H9 (cell line): ENCODE data around the gene SCD5. TPM values are rescaled to one million over a fixed set of nuclear protein-coding genes. Genes with fewer than 3 reads are reported as not detected.

Experiments used
- DNase-seq: peaks from one replicate; pipeline ENCODE4 v3.0.0-alpha.2; 2017
- H2AFZ ChIP-seq: one replicate; pipeline ENCODE4 v1.6.1; 2013; ENCODE audit warnings: mild to moderate bottlenecking, low read length, control low read depth, moderate library complexity
- H2AK5ac ChIP-seq: 2 replicates; pipeline ENCODE4 v1.6.1; 2013; ENCODE audit warnings: low read length, control low read depth, mixed read lengths; ENCODE audit not compliant: insufficient read length
- H2BK120ac ChIP-seq: one replicate; pipeline ENCODE4 v1.6.1; 2013; ENCODE audit warnings: low read depth, mild to moderate bottlenecking, low read length, control low read depth, inconsistent platforms; ENCODE audit not compliant: poor library complexity, severe bottlenecking
- H2BK12ac ChIP-seq: 2 replicates; pipeline ENCODE4 v1.6.1; 2013; ENCODE audit warnings: low read length, control low read depth, mixed read lengths, low read depth; ENCODE audit not compliant: insufficient read length
- H2BK15ac ChIP-seq: 2 replicates; pipeline ENCODE4 v1.6.1; 2013; ENCODE audit warnings: low read depth, low read length, control low read depth
- H2BK20ac ChIP-seq: one replicate; pipeline ENCODE4 v1.6.1; 2013; ENCODE audit warnings: low read depth, mild to moderate bottlenecking, low read length, control low read depth, inconsistent platforms; ENCODE audit not compliant: poor library complexity, severe bottlenecking
- H2BK5ac ChIP-seq: 2 replicates; pipeline ENCODE4 v1.6.1; 2013; ENCODE audit warnings: low read length, control low read depth, mixed read lengths; ENCODE audit not compliant: insufficient read length
- H3K14ac ChIP-seq: 2 replicates; pipeline ENCODE4 v1.6.1; 2013; ENCODE audit warnings: low read length, control low read depth; ENCODE audit not compliant: insufficient read depth
- H3K18ac ChIP-seq: 2 replicates; pipeline ENCODE4 v1.6.1; 2013; ENCODE audit warnings: low read depth, mild to moderate bottlenecking, mixed read lengths, low read length, control low read depth; ENCODE audit not compliant: insufficient read length
- H3K23ac ChIP-seq: 2 replicates; pipeline ENCODE4 v1.6.1; 2013; ENCODE audit warnings: low read length, control low read depth, mixed read lengths, low read depth; ENCODE audit not compliant: insufficient read length
- H3K23me2 ChIP-seq: 2 replicates; pipeline ENCODE4 v1.6.1; 2013; ENCODE audit warnings: low read depth, mild to moderate bottlenecking, mixed read lengths, low read length, control low read depth; ENCODE audit not compliant: insufficient read length, poor library complexity, severe bottlenecking
- H3K27ac ChIP-seq: 2 replicates; pipeline ENCODE4 v1.5.1; 2013; ENCODE audit warnings: low read length, control low read depth, mixed read lengths, low read depth; ENCODE audit not compliant: insufficient read length
- H3K27me3 ChIP-seq: 2 replicates; pipeline ENCODE4 v1.6.1; 2013; ENCODE audit warnings: low read length, control low read depth, inconsistent platforms; ENCODE audit not compliant: insufficient read depth
- H3K4ac ChIP-seq: 2 replicates; pipeline ENCODE4 v1.6.1; 2013; ENCODE audit warnings: low read depth, mild to moderate bottlenecking, control low read depth, inconsistent platforms, low read length, moderate library complexity
- H3K4me1 ChIP-seq: 2 replicates; pipeline ENCODE4 v1.6.1; 2013; ENCODE audit warnings: low read length, control low read depth, inconsistent platforms; ENCODE audit not compliant: insufficient read depth
- H3K4me2 ChIP-seq: 2 replicates; pipeline ENCODE4 v1.6.1; 2013; ENCODE audit warnings: low read length, control low read depth, mixed read lengths; ENCODE audit not compliant: insufficient read length, insufficient read depth
- H3K56ac ChIP-seq: 2 replicates; pipeline ENCODE4 v1.6.1; 2013; ENCODE audit warnings: low read depth, mild to moderate bottlenecking, mixed read lengths, low read length, control low read depth; ENCODE audit not compliant: insufficient read length
- H3K79me1 ChIP-seq: 2 replicates; pipeline ENCODE4 v1.6.1; 2013; ENCODE audit warnings: low read depth, mild to moderate bottlenecking, moderate library complexity, low read length, control low read depth, inconsistent platforms; ENCODE audit not compliant: insufficient read depth, poor library complexity, severe bottlenecking
- H3K79me2 ChIP-seq: 2 replicates; pipeline ENCODE4 v1.6.1; 2013; ENCODE audit warnings: low read length, control low read depth, inconsistent platforms; ENCODE audit not compliant: insufficient read depth
- H3K9ac ChIP-seq: 2 replicates; pipeline ENCODE4 v1.6.1; 2013; ENCODE audit warnings: low read length, control low read depth, mixed read lengths; ENCODE audit not compliant: insufficient read length; ENCODE audit errors: extremely low read depth
- H3K9me3 ChIP-seq: one replicate; pipeline ENCODE4 v1.6.1; 2013; ENCODE audit warnings: low read depth, low read length, inconsistent platforms; ENCODE audit not compliant: control insufficient read depth
- H3T11ph ChIP-seq: one replicate; pipeline ENCODE4 v1.6.1; 2013; ENCODE audit warnings: mild to moderate bottlenecking, low read length, control low read depth, inconsistent platforms
- H4K20me1 ChIP-seq: one replicate; pipeline ENCODE4 v1.6.1; 2013; ENCODE audit not compliant: control insufficient read depth, insufficient read length, insufficient read depth
- H4K5ac ChIP-seq: 2 replicates; pipeline ENCODE4 v1.6.1; 2013; ENCODE audit warnings: low read depth, mild to moderate bottlenecking, mixed read lengths, low read length, control low read depth; ENCODE audit not compliant: insufficient read length
- H4K8ac ChIP-seq: replicated peaks from 2 replicates; pipeline ENCODE4 v1.6.1; 2013; ENCODE audit warnings: low read length, control low read depth, mixed read lengths, low read depth; ENCODE audit not compliant: insufficient read length
- H4K91ac ChIP-seq: 2 replicates; pipeline ENCODE4 v1.6.1; 2013; ENCODE audit warnings: low read depth, mild to moderate bottlenecking, moderate library complexity, mixed read lengths, low read length, control low read depth; ENCODE audit not compliant: insufficient read length
- H3K27ac Mint-ChIP-seq, 3 experiments: 2 replicates in 2 of 3; 3 replicates in 1 of 3; pipeline ENCODE4 v1.8.0; 2020 to 2021; ENCODE audit warnings: mixed read lengths in 3 of 3, mild to moderate bottlenecking in 1 of 3, moderate library complexity in 1 of 3
- H3K27me3 Mint-ChIP-seq: 2 replicates; pipeline ENCODE4 v1.8.0; 2021; ENCODE audit warnings: low read depth, mild to moderate bottlenecking, moderate library complexity, mixed read lengths
- H3K36me3 Mint-ChIP-seq, 3 experiments: 2 replicates in 2 of 3; 3 replicates in 1 of 3; pipeline ENCODE4 v1.8.0; 2020 to 2021; ENCODE audit warnings: low read depth in 3 of 3, mixed read lengths in 3 of 3; ENCODE audit not compliant: insufficient read depth in 1 of 3
- H3K4me1 Mint-ChIP-seq, 2 experiments: 2 replicates each; pipeline ENCODE4 v1.8.0; 2020; ENCODE audit warnings: mixed read lengths in 2 of 2
- H3K4me3 Mint-ChIP-seq, 2 experiments: 2 replicates in 1 of 2; 3 replicates in 1 of 2; pipeline ENCODE4 v1.8.0; 2020 to 2021; ENCODE audit warnings: mild to moderate bottlenecking in 2 of 2, mixed read lengths in 2 of 2, moderate library complexity in 1 of 2
- H3K9me3 Mint-ChIP-seq, 2 experiments: 2 replicates in 1 of 2; 3 replicates in 1 of 2; pipeline ENCODE4 v1.8.0; 2020; ENCODE audit warnings: mild to moderate bottlenecking in 2 of 2, mixed read lengths in 2 of 2, moderate library complexity in 1 of 2
- WGBS: extraction: QIAGEN DNeasy Blood & Tissue Kit; methylation state at CpG from one replicate; pipeline ENCODE4 v1.1.7; 2013; ENCODE audit warnings: missing lambda C conversion rate, low lambda C conversion rate, mixed read lengths; ENCODE audit not compliant: insufficient read length; ENCODE audit errors: extremely low coverage; 5-methylcytosine and 5-hydroxymethylcytosine counted together
- total RNA-seq: library from RNA; stranded (reverse); gene quantifications from 2 replicates; pipeline ENCODE4 v1.2.1, GENCODE V29; 2021
- TF ChIP-seq, protein P1 (sequence below): fragments of 200-600 bp; sonication (generic); conservative IDR thresholded peaks from 3 replicates; pipeline ENCODE4 v1.8.0; 2021; ENCODE audit warnings: antibody characterized with exemption, mild to moderate bottlenecking

SCD5 gene
- total RNA-seq, 1 experiment from 2014 or later: 0.68 TPM

DNA sequence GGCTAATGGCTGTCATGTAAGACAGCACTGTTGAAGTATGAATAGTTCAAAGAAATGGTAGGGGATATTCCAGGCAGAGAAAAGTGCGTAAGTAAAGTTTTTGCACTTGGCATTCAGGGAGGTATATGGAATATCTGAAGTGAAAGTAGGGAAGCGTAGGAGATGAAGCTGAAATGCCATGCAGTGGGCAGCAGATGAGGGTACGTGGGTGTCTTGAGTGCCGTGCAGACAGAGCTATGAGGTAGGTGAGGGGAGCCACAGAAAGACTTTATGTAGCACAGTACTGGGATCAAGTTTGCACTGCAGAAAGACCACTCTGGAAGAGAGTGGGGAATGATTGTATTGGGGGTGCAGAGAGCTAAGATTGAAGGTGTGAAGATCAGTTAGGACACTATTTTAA lies 5.2 kb upstream of the SCD5 start:
- Histone ChIP-seq H3K9ac (no peak overlapping the region), H2BK20ac (no peak overlapping the region), H2BK120ac (no peak overlapping the region), H3K9me3 (no peaks in the 10 kb centered on the region), H3K79me1 (no peaks in the 10 kb centered on the region), H2BK12ac (no peak overlapping the region), H2AFZ (no peak overlapping the region), H3K4me1 (no peaks in the 10 kb centered on the region), H4K91ac (no peak overlapping the region), H2BK5ac (no peak overlapping the region), H3K56ac (no peak overlapping the region), H3K14ac (no peak overlapping the region), H3K79me2 (no peaks in the 10 kb centered on the region), H3K18ac (no peak overlapping the region), H3K4ac (no peak overlapping the region), H4K8ac (no peak overlapping the region), H4K5ac (no peak overlapping the region), H2AK5ac (no peak overlapping the region), H3K27ac (no peak overlapping the region), H3T11ph (no peak overlapping the region), H4K20me1 (no peaks in the 10 kb centered on the region), H3K4me2 (no peak overlapping the region), H3K23ac (no peak overlapping the region), H3K23me2 (peaks cover 5% of the 10 kb centered on the region), H3K27me3 (peaks cover 32% of the 10 kb centered on the region), H2BK15ac (no peak overlapping the region)
- H3K36me3 Mint-ChIP-seq: no peaks in the 10 kb centered on the region
- H3K9me3 Mint-ChIP-seq: no peaks in the 10 kb centered on the region
- no peak overlapping the region for H3K27ac Mint-ChIP-seq
- TF ChIP-seq, protein P1, sequence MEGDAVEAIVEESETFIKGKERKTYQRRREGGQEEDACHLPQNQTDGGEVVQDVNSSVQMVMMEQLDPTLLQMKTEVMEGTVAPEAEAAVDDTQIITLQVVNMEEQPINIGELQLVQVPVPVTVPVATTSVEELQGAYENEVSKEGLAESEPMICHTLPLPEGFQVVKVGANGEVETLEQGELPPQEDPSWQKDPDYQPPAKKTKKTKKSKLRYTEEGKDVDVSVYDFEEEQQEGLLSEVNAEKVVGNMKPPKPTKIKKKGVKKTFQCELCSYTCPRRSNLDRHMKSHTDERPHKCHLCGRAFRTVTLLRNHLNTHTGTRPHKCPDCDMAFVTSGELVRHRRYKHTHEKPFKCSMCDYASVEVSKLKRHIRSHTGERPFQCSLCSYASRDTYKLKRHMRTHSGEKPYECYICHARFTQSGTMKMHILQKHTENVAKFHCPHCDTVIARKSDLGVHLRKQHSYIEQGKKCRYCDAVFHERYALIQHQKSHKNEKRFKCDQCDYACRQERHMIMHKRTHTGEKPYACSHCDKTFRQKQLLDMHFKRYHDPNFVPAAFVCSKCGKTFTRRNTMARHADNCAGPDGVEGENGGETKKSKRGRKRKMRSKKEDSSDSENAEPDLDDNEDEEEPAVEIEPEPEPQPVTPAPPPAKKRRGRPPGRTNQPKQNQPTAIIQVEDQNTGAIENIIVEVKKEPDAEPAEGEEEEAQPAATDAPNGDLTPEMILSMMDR: no peak
- peaks cover 3% of the 10 kb centered on the region for H3K27me3 Mint-ChIP-seq
- peaks cover 14% of the 10 kb centered on the region in 2 experiments for H3K4me1 Mint-ChIP-seq
- H3K4me3 Mint-ChIP-seq: no peak overlapping the region
- DNase-seq: no peak
- no CpG with 5 or more reads among the region's 4 CpGs for WGBS
